Right renal pelvis (tissue), 4 donors: ENCODE measurements around the gene VWA8. TPM values are rescaled to one million over a fixed set of nuclear protein-coding genes. Genes with fewer than 3 reads are reported as not detected.
A peak's percentile ranks its signal among the peaks of the same experiment; 100 is the strongest.
"Not testable (repeated sequence)": the region's sequence is repeated elsewhere in the genome, so short reads cannot be mapped to it uniquely, and the experiment has no call there.

ENCODE experiments used
- DNase-seq, 4 donors: peaks; one replicate each; pipeline ENCODE4 v3.0.0-alpha.2; 2013; ENCODE audit warnings: low read depth in 4 of 4, low spot score in 3 of 4, missing footprints in 1 of 4
- polyA plus RNA-seq, 4 donors: library from polyadenylated mRNA; unstranded; fragments of 120-200 nt; gene quantifications; one replicate each; pipeline ENCODE4 v1.2.1, GENCODE V29; 2013; ENCODE audit not compliant: insufficient read length in 4 of 4

VWA8 gene
- polyA plus RNA-seq, 4 donors, result 18.7 to 24.5 (median 20.7) TPM

DNA sequence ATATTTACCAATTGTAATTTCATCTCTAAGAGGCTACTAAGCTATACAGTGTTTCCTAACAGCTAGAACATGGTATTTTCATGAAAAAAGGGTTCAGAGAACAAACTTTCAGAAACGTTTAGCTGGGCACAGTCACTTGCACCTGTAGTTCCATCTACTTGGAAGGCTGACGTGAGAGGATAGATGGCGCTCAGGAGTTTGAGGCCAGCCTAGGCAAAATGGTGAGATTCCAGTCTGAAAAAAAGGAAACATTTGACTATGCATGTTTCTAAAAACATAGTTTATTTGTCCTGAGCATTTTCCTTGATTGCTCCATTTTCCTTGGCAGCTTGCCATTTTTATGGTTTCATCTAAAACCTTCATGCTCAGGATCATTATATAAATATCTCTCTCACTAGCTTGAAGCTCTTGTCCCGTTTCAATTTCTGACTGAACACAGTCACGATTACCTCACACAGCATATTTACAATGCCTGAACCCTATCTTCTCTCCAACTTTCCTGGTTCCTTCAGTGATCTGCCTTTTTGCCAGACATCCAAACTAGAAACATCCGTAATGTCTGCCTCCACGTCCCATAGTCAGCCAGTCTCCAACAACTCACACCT is 302.8 kb downstream of the VWA8 start:
- DNase-seq, result no peak

- no peak for DNase-seq
Observed at GRCh38 chr13:41655997-41656396, 304.9 kb downstream of the VWA8 start.

- no peak for DNase-seq
Observed at GRCh38 chr13:41654796-41655195, 306.1 kb downstream of the VWA8 start.

- peak in 1 of 4 donors; percentile 33 for DNase-seq
Observed at GRCh38 chr13:41652735-41653361, 308.1 kb downstream of the VWA8 start.

DNA sequence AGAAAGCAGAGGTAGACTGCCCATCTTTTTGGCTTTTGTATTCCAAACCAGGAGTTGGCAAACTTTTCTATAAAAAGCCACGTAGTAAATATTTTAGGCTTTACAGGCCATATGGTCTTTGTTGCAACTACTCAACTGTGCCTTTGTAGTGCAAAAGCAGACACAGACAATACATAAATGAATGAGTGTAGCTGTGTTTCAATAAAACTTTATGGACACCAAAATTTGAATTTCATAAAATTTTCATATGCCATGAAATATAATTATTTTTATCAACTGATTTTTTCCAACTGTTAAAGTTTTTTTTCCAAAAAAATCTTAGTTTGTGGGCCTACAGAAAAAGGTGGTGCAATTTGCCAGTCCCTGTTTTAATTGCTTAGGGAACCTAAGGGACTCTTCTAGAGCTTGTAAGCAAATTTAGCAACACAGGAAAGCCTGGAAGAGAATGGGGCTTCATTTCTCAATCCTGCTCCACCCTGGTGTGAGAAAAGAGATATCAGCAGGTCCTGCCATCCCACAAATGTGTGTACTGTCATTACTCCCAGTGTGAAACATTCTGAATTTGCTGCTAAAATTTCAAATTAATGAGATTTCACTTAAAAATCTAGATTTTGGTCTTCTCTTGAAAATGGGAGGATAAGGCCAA is 309.4 kb downstream of the VWA8 start:
- no peak for DNase-seq

DNA sequence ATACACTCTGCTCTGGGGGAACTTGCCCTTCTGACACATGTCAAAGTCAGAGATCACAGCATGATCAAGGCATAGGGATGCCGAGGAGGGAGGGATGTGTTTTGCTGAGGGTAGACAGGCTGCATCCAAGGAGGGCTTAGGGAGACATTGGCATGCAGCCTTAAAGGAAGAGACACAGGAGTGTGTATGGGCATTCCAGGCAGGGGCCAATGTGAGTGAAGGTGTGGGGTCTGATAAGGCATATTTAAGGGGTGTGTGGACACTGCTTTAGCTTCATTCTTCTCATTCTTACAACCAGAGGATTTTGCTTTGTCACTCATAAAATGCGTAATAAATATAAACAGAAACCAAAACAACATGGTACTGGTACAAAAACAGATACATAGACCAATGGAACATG is 310.2 kb downstream of the VWA8 start:
- no peak for DNase-seq

DNA sequence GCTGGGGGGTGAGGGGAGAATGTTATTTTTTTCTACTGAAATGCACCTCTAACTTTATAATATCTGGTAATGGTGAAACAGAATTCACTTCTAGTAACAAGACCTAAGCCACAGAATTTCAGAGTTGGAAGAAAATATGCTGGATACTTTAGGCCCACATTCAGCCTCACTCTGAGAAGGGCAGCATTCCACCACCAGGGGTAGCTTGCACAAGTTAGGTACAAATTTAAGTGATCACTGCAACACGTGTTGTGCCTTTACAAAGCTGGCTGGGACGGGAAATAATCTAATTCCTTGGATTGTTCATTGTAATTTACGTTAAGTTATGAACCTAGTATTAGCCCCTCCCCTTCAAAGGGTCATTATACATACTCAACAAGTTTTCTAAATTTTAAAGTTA is 311.2 kb downstream of the VWA8 start:
- no peak for DNase-seq

DNA sequence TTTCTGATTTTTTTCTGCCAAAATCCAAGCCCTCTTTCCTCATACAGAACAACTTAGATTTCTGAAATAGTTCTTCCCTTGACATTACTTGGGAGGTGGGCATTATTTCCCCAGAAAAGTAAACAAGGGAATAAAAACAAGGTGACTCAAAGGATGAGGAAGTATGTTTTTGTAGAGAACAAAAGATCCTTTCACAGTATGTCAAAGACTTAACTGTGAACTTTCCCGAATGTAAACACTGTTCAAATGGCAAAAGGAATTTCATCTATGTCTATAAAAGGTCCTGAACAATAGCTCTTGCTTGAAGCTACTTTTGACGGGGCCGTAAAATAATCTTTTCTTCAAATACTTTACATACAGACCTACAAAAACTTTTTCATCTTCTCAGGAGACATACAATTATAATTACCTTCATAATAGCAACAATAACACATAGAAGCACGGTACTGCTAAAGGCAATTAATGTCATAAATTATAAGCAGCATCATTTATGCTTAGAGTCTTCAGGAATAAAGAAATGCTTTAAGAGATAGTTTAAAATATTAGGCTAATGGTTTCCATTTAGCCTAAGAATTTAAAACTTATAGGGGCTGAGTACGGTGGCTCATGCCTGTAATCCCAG is 312.5 kb downstream of the VWA8 start:
- DNase-seq, result no peak

DNA sequence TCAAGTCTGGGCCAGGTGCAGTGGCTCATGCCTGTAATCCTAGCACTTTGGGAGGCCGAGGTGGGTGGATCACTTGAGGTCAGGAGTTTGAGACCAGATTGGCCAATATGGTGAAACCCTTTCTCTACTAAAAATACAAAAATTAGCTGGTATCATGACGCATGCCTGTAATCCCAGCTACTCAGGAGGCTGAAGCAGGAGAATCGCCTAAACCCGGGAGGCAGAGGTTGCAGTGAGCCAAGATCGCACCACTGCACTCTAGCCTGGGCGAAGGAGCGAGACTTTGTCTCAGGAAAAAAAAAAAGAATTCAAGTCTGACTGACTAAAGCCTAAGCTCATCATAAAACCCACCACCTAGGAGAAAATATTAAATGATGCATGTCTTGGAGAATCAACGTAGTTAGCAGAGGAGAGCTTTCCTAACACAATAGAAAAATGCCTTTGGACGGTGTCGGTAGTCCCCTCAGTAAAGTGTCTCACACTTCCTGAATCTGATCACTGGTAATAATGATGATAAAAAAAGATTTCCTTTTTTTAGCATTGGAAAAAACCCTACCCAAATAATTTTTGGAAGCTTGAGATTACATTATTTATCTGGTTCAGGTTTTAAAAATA is 313.1 kb downstream of the VWA8 start:
- DNase-seq, result not testable (repeated sequence)

DNA sequence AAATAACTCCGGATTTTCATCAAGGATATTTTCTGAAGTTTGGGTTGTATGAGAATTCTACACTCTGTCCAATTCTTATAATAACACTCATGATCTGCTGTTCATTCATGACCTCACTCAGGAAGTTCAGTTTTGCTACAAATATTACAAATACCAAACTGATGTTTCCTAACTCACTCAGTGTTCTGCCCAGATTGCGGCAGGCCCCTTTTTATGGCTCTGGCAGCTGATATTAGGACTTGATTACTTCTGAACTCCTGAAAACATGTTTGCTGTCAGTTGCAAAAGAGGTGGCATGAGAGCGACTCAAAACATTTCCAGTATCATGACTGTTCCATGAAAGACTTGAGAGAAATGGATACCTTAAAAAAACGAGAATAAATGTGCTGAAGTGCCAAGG is 315.6 kb downstream of the VWA8 start:
- DNase-seq, result no peak

DNA sequence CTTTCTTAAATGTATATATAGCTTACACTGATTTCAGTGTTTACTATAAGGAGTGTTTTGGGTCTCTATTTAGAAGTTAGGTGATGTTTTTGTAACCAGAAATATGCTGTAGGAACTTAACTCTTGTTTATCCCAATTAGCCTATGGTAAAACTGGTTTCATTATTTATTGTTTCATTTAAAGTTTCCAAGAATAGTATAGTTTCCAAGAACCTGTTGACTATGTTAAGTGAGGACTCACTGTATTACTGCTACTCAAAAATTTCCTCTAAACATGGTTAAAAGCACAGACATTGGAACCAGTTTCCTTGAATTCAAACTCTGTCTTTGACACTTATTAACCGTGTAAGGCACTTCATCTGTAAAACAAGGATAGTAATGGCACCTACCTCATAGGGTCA is 316.2 kb downstream of the VWA8 start:
- no peak for DNase-seq

GRCh38 chr13:41643507-41643906 is 317.4 kb downstream of the VWA8 start:
- no peak for DNase-seq

GRCh38 chr13:41641961-41642360 is 318.9 kb downstream of the VWA8 start:
- DNase-seq, result no peak

DNA sequence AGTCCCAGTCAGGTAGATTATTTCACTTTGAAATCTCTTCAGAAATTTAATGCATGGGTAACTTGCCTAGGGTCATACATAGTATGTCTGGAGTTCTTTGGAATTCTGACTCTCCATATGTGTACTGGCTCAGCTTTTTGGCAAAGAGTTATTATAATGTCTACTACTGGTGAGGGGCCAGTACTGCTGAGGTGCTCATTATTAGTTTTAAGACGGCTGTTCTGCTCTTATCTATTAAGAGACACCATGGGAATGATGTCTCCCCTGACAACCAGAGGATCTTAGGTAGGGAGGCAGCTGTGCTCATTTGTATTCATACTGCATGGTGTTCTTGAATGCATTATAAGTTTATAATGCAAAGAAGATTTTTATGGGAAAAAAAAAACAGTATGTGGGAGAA is 319.5 kb downstream of the VWA8 start:
- no peak for DNase-seq

GRCh38 chr13:41639955-41640780 is 320.7 kb downstream of the VWA8 start:
- DNase-seq, result no peak

DNA sequence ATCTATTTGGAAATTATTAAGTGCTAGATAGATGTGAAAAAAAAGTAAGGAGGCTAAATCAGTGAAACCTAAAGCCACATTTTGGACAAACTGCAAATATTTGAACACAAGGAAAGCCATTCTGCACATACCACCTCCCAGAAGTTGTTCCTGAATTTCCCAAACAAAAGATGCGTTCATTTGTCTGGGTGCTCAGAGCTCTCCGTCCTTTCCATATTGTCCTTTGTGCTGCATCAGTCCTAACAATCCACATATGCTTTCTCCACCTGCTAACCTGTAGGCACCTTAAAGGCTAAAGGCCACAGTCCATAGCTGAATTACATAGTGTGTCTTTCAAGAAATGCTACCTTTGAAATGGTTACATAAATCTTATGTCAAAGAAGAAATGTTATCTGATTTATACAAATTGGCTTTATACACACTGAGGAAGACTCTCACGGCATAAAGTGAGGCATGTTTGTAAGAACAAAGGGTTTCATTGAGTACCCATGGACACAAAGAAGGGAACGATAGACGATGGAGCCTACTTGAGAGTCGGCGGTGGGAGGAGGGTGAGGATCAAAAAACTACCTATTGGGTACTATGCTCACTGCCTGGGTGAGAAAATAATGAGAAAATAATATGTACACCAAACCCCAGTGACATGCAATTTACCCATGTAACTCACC is 321.5 kb downstream of the VWA8 start:
- no peak for DNase-seq

- no peak for DNase-seq
Observed at GRCh38 chr13:41637586-41637985, 323.3 kb downstream of the VWA8 start.

DNA sequence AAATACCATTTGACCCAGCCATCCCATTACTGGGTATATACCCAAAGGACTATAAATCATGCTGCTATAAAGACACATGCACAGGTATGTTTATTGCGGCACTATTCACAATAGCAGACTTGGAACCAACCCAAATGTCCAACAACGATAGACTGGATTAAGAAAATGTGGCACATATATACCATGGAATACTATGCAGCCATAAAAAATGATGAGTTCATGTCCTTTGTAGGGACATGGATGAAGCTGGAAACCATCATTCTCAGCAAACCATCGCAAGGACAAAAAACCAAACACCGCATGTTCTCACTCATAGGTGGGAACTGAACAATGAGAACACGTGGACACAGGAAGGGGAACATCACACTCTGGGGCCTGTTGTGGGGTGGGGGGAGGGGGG is 323.9 kb downstream of the VWA8 start:
- not testable (repeated sequence) for DNase-seq

GRCh38 chr13:41636590-41636989 is 324.3 kb downstream of the VWA8 start:
- not testable (repeated sequence) for DNase-seq

- no peak for DNase-seq
Observed at GRCh38 chr13:41634407-41634806, 326.5 kb downstream of the VWA8 start.
